HCT116 (cell line): Measurements from ENCODE around the gene PLCG2. TPM values are rescaled to one million over a fixed set of nuclear protein-coding genes. Genes with fewer than 3 reads are reported as not detected.

Source experiments
- ATAC-seq: fragments of 200-7000 bp; cut with Tn5 transposase; 2 replicates; pipeline ENCODE4 v1.9.1; 2020; ENCODE audit warnings: mild to moderate bottlenecking, moderate library complexity
- BruUV-seq: library from RNA; stranded (reverse); fragments of 400-500 nt; replicated peaks from 2 replicates; lab custom pipeline; 2021; lab: Mats Ljungman, UMichigan
- CTCF ChIA-PET: fragments of 300-600 bp; sonication (Branson Sonifier 250); formaldehyde crosslinking; loops from one replicate; lab custom pipeline; 2021; ENCODE audit warnings: antibody characterized with exemption; lab: Charles Lee
- POLR2A ChIA-PET: fragments of 300-600, 350-600 bp; sonication (Branson Sonifier 250); formaldehyde crosslinking; loops from one replicate; lab custom pipeline; 2021; ENCODE audit warnings: antibody characterized with exemption; lab: Charles Lee
- RAD21 ChIA-PET, 2 experiments: fragments of 300-600 bp; sonication (Branson Sonifier 250); formaldehyde crosslinking; loops; one replicate each; lab custom pipeline; 2023; ENCODE audit warnings: low total read pairs in 2 of 2; ENCODE audit not compliant: uncharacterized antibody in 2 of 2, unreplicated experiment in 2 of 2, low non-redundant PET in 1 of 2; lab: Charles Lee
- DNase-seq: peaks from one replicate; pipeline ENCODE4 v3.0.0-alpha.2; 2010; ENCODE audit warnings: low read depth, low spot score
- H2AFZ ChIP-seq: fragments of 200-600 bp; shearing (Covaris generic), sonication (generic); 2 replicates; pipeline ENCODE4 v1.6.1; 2017; ENCODE audit warnings: low read depth, mixed run types, mixed read lengths, antibody characterized with exemption, low read length; ENCODE audit not compliant: poor library complexity, severe bottlenecking
- H3K27ac ChIP-seq: 2 replicates; pipeline ENCODE4 v1.5.1; 2012; ENCODE audit warnings: low read depth, low read length
- H3K27me3 ChIP-seq: fragments of 200-600 bp; sonication (generic); 2 replicates; pipeline ENCODE4 v1.6.1; 2016; ENCODE audit warnings: mixed run types, low read length, mixed read lengths; ENCODE audit not compliant: insufficient read depth
- H3K36me3 ChIP-seq, 2 experiments: fragments of 200-500 bp in 1 of 2; fragments of 200-600 bp in 1 of 2; sonication (Bioruptor generic) in 1 of 2; sonication (generic) in 1 of 2; 2 replicates each; pipeline versions ENCODE4 v1.5.1 to v1.6.1; 2014 to 2016; ENCODE audit warnings: low read length in 2 of 2, inconsistent platforms in 1 of 2, mixed read lengths in 1 of 2, mixed run types in 1 of 2; ENCODE audit not compliant: insufficient read depth in 2 of 2, control insufficient read depth in 1 of 2
- H3K4me1 ChIP-seq, 2 experiments: fragments of 200-600 bp in 1 of 2; sonication (generic) in 1 of 2; 2 replicates each; pipeline versions ENCODE4 v1.5.1 to v1.6.1; 2012 to 2017; ENCODE audit warnings: low read length in 2 of 2, inconsistent platforms in 1 of 2, mild to moderate bottlenecking in 1 of 2, mixed read lengths in 1 of 2, mixed run types in 1 of 2, moderate library complexity in 1 of 2; ENCODE audit not compliant: insufficient read depth in 2 of 2, control insufficient read depth in 1 of 2
- H3K4me2 ChIP-seq: fragments of 200-600 bp; sonication (generic); 2 replicates; pipeline ENCODE4 v1.6.1; 2017; ENCODE audit warnings: mixed run types, low read length, mixed read lengths
- H3K4me3 ChIP-seq, 2 experiments: fragments of 200-600 bp in 1 of 2; sonication (generic) in 1 of 2; replicated peaks in 1 of 2; 2 replicates each; pipeline ENCODE4 v1.5.1; 2011 to 2016; ENCODE audit warnings: low read length in 2 of 2, control low read depth in 1 of 2, low read depth in 1 of 2, mild to moderate bottlenecking in 1 of 2, mixed read lengths in 1 of 2, mixed run types in 1 of 2
- H3K79me2 ChIP-seq: fragments of 200-600 bp; sonication (generic); 2 replicates; pipeline ENCODE4 v1.6.1; 2017; ENCODE audit warnings: mild to moderate bottlenecking, mixed run types, low read length, moderate library complexity, mixed read lengths; ENCODE audit not compliant: insufficient read depth
- H3K9ac ChIP-seq: fragments of 200-600 bp; sonication (generic); 2 replicates; pipeline ENCODE4 v1.6.1; 2016; ENCODE audit warnings: low read length, mixed read lengths
- H3K9me2 ChIP-seq: fragments of 200-600 bp; sonication (generic), shearing (Covaris generic); 2 replicates; pipeline ENCODE4 v1.6.1; 2017; ENCODE audit warnings: mixed run types, mild to moderate bottlenecking, moderate library complexity; ENCODE audit not compliant: insufficient read depth
- H3K9me3 ChIP-seq, 2 experiments: fragments of 200-500 bp in 1 of 2; fragments of 200-600 bp in 1 of 2; sonication (Bioruptor generic) in 1 of 2; sonication (generic) in 1 of 2; 2 replicates each; pipeline ENCODE4 v1.6.1; 2014 to 2017; ENCODE audit warnings: low read length in 2 of 2, mixed read lengths in 2 of 2, inconsistent platforms in 1 of 2, low read depth in 1 of 2, mild to moderate bottlenecking in 1 of 2, mixed run types in 1 of 2, moderate library complexity in 1 of 2; ENCODE audit not compliant: control insufficient read depth in 1 of 2, insufficient read depth in 1 of 2
- H4K20me1 ChIP-seq: fragments of 200-600 bp; sonication (generic), shearing (Covaris generic); 2 replicates; pipeline ENCODE4 v1.6.1; 2017; ENCODE audit warnings: mixed run types, mild to moderate bottlenecking, moderate library complexity; ENCODE audit not compliant: insufficient read depth
- CBX3 ChIP-seq: IDR thresholded peaks from 2 replicates; pipeline ENCODE4 v1.6.1; 2012; ENCODE audit warnings: low read depth
- EGR1 ChIP-seq: IDR thresholded peaks from 2 replicates; pipeline ENCODE4 v1.6.1; 2012; ENCODE audit warnings: low read depth
- ELF1 ChIP-seq: IDR thresholded peaks from 2 replicates; pipeline ENCODE4 v1.6.1; 2012; ENCODE audit warnings: low read depth, borderline replicate concordance
- EZH2phosphoT487 ChIP-seq: fragments of 200-600 bp; IDR thresholded peaks from 2 replicates; pipeline ENCODE4 v1.6.1; 2018; ENCODE audit warnings: antibody characterized with exemption, borderline replicate concordance
- JUND ChIP-seq: IDR thresholded peaks from 2 replicates; pipeline ENCODE4 v1.6.1; 2012
- MAX ChIP-seq: IDR thresholded peaks from 2 replicates; pipeline ENCODE4 v1.6.1; 2012
- POLR2A ChIP-seq: IDR thresholded peaks from 2 replicates; pipeline ENCODE4 v1.7.0; 2011; ENCODE audit warnings: borderline replicate concordance; ENCODE audit not compliant: insufficient read depth, insufficient read length; ENCODE audit errors: extremely low read depth
- POLR2AphosphoS5 ChIP-seq: IDR thresholded peaks from 2 replicates; pipeline ENCODE4 v1.6.1; 2011; ENCODE audit warnings: mild to moderate bottlenecking, low read depth, low read length, moderate library complexity
- RAD21 ChIP-seq: IDR thresholded peaks from 2 replicates; pipeline ENCODE4 v1.6.1; 2012; ENCODE audit warnings: low read depth, mild to moderate bottlenecking
- REST ChIP-seq: IDR thresholded peaks from 2 replicates; pipeline ENCODE4 v1.6.1; 2012; ENCODE audit warnings: low read depth
- SIN3A ChIP-seq: IDR thresholded peaks from 2 replicates; pipeline ENCODE4 v1.6.1; 2012; ENCODE audit warnings: low read depth
- SP1 ChIP-seq: IDR thresholded peaks from 2 replicates; pipeline ENCODE4 v1.6.1; 2012; ENCODE audit warnings: low read depth
- SRF ChIP-seq: IDR thresholded peaks from 2 replicates; pipeline ENCODE4 v1.6.1; 2012; ENCODE audit warnings: low read depth
- TCF7L2 ChIP-seq: IDR thresholded peaks from 2 replicates; pipeline ENCODE4 v1.7.0; 2011; ENCODE audit warnings: borderline replicate concordance, inconsistent platforms; ENCODE audit not compliant: insufficient read depth, insufficient read length; ENCODE audit errors: extremely low read depth
- YY1 ChIP-seq: IDR thresholded peaks from 2 replicates; pipeline ENCODE4 v1.6.1; 2011; ENCODE audit warnings: low read length, low read depth, moderate library complexity, mild to moderate bottlenecking; ENCODE audit not compliant: insufficient replicate concordance; ENCODE audit errors: extremely low read depth
- ZFX ChIP-seq: fragments of 450-650 bp; IDR thresholded peaks from 2 replicates; pipeline ENCODE4 v1.6.1; 2017
- ZNF274 ChIP-seq: fragments of 200-500 bp; sonication (Bioruptor generic); IDR thresholded peaks from 2 replicates; pipeline ENCODE4 v1.6.1; 2014; ENCODE audit warnings: mild to moderate bottlenecking, low read depth, low read length, inconsistent platforms
- intact Hi-C: fragments of 100-400 bp; cut with micrococcal nuclease; formaldehyde crosslinking; loops from 2 replicates; pipeline ENCODE4 v1.10.0; 2022
- total RNA-seq: library from RNA; stranded (reverse); gene quantifications from one replicate; pipeline ENCODE4 v1.2.1, GENCODE V29; 2021; ENCODE audit not compliant: unreplicated experiment
- TF ChIP-seq, protein P1 (sequence below): IDR thresholded peaks from 2 replicates; pipeline ENCODE4 v1.6.1; 2012

PLCG2 gene
- total RNA-seq, 1 experiment from 2014 or later = 31.2 TPM

- TF ChIP-seq SIN3A = no peak
- no peak for TF ChIP-seq YY1
- TF ChIP-seq SP1 = no peak
- no peak for TF ChIP-seq REST
- TF ChIP-seq SRF = no peak
- no peak for TF ChIP-seq TCF7L2
- TF ChIP-seq POLR2AphosphoS5 = no peak
- TF ChIP-seq RAD21 = no peak
- TF ChIP-seq ZNF274 = no peak
- TF ChIP-seq MAX = no peak
- TF ChIP-seq POLR2A = no peak
- no peak for TF ChIP-seq CBX3
- TF ChIP-seq ZFX = no peak
- TF ChIP-seq JUND = no peak
- TF ChIP-seq EZH2phosphoT487 = no peak
- TF ChIP-seq, protein P1, sequence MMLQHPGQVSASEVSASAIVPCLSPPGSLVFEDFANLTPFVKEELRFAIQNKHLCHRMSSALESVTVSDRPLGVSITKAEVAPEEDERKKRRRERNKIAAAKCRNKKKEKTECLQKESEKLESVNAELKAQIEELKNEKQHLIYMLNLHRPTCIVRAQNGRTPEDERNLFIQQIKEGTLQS = no peak
- TF ChIP-seq ELF1 = no peak
- no peak for TF ChIP-seq EGR1
- no peak overlapping the region for H3K4me2 ChIP-seq
- no peaks in the 10 kb centered on the region for H3K27me3 ChIP-seq
- H3K4me3 ChIP-seq = no peak overlapping the region
- CTCF ChIA-PET = interaction anchor here (0.7 to 3.0 kb wide), 2 partner anchors 8 to 29 kb away, joined by 3 to 18 read pairs; no protein-coding TSS in a partner anchor
- no peak overlapping the region for H3K9ac ChIP-seq
- POLR2A ChIA-PET = no interaction called here
- DNase-seq (no peak), ATAC-seq (no peak)
- H2AFZ ChIP-seq = no peak overlapping the region
- BruUV-seq = no TSS peak
- no peaks in the 10 kb centered on the region for H3K9me3 ChIP-seq
- RAD21 ChIA-PET = no interaction called here
- no peaks in the 10 kb centered on the region for H4K20me1 ChIP-seq
- peaks cover 19 to 23% of the 10 kb centered on the region in 2 experiments for H3K4me1 ChIP-seq
- H3K9me2 ChIP-seq = no peaks in the 10 kb centered on the region
- no peaks in the 10 kb centered on the region for H3K79me2 ChIP-seq
- intact Hi-C loops = no loop called here
- no peak overlapping the region for H3K27ac ChIP-seq
- peaks cover 16 to 22% of the 10 kb centered on the region in 2 experiments; a peak in 3 of 4 replicates for H3K36me3 ChIP-seq
Observed at GRCh38 chr16:81995651-81996050, 216.6 kb downstream of the PLCG2 start.
